ENCODE data around the gene CCDC159.

DNA sequence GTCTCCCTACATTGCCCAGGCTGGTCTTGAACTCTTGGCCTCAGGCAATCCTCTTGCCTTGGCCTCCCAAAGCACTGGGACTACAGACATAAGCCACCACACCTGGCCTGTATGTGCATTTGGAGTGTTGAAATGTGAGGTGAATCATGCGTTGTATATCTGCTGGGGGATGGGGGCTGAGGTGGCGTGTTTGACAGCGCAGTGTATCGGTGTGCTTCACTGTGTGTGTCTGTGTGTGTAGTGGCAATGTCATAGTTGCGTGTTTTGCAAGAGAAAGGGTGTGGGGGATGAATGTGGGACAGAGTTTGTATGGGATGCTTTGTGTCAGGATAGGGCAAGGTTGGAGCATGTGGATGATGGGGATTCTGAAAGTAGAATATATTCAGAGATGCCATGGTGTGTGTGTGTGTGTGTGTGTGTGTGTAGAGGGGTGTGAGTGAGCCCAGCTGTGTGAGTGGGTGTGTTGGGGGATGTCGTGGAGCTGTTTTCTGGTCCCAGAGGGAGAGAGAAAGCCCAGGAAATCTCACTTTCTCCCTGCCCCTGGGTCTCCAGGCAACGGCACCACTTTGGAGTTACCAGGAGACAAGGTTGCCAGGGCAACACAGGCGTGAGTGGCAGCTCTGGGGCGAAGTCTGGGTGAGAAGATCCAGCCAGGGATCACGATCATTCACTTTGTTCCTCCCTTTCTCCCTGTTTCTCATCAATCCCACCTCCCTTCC lies 27.0 kb downstream of the CCDC159 start:
- TF ChIP-seq, protein P1, sequence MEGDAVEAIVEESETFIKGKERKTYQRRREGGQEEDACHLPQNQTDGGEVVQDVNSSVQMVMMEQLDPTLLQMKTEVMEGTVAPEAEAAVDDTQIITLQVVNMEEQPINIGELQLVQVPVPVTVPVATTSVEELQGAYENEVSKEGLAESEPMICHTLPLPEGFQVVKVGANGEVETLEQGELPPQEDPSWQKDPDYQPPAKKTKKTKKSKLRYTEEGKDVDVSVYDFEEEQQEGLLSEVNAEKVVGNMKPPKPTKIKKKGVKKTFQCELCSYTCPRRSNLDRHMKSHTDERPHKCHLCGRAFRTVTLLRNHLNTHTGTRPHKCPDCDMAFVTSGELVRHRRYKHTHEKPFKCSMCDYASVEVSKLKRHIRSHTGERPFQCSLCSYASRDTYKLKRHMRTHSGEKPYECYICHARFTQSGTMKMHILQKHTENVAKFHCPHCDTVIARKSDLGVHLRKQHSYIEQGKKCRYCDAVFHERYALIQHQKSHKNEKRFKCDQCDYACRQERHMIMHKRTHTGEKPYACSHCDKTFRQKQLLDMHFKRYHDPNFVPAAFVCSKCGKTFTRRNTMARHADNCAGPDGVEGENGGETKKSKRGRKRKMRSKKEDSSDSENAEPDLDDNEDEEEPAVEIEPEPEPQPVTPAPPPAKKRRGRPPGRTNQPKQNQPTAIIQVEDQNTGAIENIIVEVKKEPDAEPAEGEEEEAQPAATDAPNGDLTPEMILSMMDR (IDR thresholded peaks at IDR 0.05; ENCODE audit: low read depth, low read length, missing input control): no peak
- TF ChIP-seq, protein P2, sequence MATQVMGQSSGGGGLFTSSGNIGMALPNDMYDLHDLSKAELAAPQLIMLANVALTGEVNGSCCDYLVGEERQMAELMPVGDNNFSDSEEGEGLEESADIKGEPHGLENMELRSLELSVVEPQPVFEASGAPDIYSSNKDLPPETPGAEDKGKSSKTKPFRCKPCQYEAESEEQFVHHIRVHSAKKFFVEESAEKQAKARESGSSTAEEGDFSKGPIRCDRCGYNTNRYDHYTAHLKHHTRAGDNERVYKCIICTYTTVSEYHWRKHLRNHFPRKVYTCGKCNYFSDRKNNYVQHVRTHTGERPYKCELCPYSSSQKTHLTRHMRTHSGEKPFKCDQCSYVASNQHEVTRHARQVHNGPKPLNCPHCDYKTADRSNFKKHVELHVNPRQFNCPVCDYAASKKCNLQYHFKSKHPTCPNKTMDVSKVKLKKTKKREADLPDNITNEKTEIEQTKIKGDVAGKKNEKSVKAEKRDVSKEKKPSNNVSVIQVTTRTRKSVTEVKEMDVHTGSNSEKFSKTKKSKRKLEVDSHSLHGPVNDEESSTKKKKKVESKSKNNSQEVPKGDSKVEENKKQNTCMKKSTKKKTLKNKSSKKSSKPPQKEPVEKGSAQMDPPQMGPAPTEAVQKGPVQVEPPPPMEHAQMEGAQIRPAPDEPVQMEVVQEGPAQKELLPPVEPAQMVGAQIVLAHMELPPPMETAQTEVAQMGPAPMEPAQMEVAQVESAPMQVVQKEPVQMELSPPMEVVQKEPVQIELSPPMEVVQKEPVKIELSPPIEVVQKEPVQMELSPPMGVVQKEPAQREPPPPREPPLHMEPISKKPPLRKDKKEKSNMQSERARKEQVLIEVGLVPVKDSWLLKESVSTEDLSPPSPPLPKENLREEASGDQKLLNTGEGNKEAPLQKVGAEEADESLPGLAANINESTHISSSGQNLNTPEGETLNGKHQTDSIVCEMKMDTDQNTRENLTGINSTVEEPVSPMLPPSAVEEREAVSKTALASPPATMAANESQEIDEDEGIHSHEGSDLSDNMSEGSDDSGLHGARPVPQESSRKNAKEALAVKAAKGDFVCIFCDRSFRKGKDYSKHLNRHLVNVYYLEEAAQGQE (IDR thresholded peaks at IDR 0.05): no peak
- TF ChIP-seq GABPA (IDR thresholded peaks at IDR 0.05 in 1 of 2, conservative IDR thresholded peaks at IDR 0.05 in 1 of 2) (no peak), SP1 (IDR thresholded peaks at IDR 0.05) (no peak), ATF3 (IDR thresholded peaks at IDR 0.05) (no peak), EGR1 (IDR thresholded peaks at IDR 0.05; ENCODE audit: low read depth in 2 of 2) (no peak), HNF4A (conservative IDR thresholded peaks at IDR 0.05) (no peak), TAF1 (conservative IDR thresholded peaks at IDR 0.05) (no peak), JUND (IDR thresholded peaks at IDR 0.05) (no peak), MAX (IDR thresholded peaks at IDR 0.05) (no peak), RXRA (IDR thresholded peaks at IDR 0.05) (no peak), YY1 (IDR thresholded peaks at IDR 0.05) (no peak)
- TF ChIP-seq, protein P3, sequence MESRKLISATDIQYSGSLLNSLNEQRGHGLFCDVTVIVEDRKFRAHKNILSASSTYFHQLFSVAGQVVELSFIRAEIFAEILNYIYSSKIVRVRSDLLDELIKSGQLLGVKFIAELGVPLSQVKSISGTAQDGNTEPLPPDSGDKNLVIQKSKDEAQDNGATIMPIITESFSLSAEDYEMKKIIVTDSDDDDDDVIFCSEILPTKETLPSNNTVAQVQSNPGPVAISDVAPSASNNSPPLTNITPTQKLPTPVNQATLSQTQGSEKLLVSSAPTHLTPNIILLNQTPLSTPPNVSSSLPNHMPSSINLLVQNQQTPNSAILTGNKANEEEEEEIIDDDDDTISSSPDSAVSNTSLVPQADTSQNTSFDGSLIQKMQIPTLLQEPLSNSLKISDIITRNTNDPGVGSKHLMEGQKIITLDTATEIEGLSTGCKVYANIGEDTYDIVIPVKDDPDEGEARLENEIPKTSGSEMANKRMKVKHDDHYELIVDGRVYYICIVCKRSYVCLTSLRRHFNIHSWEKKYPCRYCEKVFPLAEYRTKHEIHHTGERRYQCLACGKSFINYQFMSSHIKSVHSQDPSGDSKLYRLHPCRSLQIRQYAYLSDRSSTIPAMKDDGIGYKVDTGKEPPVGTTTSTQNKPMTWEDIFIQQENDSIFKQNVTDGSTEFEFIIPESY (IDR thresholded peaks at IDR 0.05): no peak
